SK-N-SH (cell line): ENCODE data around the gene PPA2.

Experiments used
- EP300 ChIP-seq, 2 experiments: IDR thresholded peaks; 2 replicates each; pipeline versions ENCODE4 v1.4.0 to v1.6.1; 2012; ENCODE audit warnings: borderline replicate concordance in 1 of 2, low read depth in 1 of 2, low read length in 1 of 2
- TCF12 ChIP-seq: IDR thresholded peaks from 2 replicates; pipeline ENCODE4 v1.4.0; 2012
- TF ChIP-seq, protein P1 (sequence below): fragments of 150-350 bp; IDR thresholded peaks from 2 replicates; pipeline ENCODE4 v1.6.1; 2016; ENCODE audit warnings: mild to moderate bottlenecking, low read depth, low read length
- TF ChIP-seq, protein P2 (sequence below): fragments of 200-600 bp; sonication (generic); IDR thresholded peaks from 2 replicates; pipeline ENCODE4 v1.6.1; 2017; ENCODE audit warnings: antibody characterized with exemption, mild to moderate bottlenecking, moderate library complexity

DNA sequence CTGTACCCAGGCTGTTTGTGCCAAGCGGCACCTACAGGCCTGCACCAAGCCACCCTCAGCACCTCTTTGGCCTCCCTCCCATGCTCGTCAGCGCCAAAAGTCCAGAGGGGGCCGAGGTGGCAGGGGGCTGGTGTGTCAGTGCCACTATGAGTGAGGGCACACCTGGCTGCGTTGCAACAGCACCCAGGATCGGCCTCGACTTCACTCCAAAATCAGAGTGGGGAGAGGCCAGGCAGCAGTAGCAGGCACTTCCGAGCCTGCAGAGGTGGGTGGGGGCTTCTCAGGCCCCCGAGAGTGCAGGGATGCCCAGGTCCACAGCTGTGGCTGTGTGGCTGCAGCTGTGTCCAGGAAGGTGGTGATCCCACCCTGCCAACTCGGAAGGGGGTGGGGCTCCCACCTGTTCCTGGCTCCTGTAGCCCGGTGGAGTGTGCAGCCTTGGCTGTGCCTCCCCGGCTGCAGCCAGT is 58.5 kb downstream of the PPA2 start:
- TF ChIP-seq, protein P1, sequence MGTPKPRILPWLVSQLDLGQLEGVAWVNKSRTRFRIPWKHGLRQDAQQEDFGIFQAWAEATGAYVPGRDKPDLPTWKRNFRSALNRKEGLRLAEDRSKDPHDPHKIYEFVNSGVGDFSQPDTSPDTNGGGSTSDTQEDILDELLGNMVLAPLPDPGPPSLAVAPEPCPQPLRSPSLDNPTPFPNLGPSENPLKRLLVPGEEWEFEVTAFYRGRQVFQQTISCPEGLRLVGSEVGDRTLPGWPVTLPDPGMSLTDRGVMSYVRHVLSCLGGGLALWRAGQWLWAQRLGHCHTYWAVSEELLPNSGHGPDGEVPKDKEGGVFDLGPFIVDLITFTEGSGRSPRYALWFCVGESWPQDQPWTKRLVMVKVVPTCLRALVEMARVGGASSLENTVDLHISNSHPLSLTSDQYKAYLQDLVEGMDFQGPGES: no peak
- TF ChIP-seq, protein P2, sequence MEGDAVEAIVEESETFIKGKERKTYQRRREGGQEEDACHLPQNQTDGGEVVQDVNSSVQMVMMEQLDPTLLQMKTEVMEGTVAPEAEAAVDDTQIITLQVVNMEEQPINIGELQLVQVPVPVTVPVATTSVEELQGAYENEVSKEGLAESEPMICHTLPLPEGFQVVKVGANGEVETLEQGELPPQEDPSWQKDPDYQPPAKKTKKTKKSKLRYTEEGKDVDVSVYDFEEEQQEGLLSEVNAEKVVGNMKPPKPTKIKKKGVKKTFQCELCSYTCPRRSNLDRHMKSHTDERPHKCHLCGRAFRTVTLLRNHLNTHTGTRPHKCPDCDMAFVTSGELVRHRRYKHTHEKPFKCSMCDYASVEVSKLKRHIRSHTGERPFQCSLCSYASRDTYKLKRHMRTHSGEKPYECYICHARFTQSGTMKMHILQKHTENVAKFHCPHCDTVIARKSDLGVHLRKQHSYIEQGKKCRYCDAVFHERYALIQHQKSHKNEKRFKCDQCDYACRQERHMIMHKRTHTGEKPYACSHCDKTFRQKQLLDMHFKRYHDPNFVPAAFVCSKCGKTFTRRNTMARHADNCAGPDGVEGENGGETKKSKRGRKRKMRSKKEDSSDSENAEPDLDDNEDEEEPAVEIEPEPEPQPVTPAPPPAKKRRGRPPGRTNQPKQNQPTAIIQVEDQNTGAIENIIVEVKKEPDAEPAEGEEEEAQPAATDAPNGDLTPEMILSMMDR: no peak
- no peak for TF ChIP-seq EP300 (IDR thresholded peaks at IDR 0.05; ENCODE audit: borderline replicate concordance in 1 of 2, low read depth in 1 of 2, low read length in 1 of 2)
- TF ChIP-seq TCF12: no peak
